ENCODE results near the gene AHI1.

AHI1 gene

GRCh38 chr6:135497412-135498184, at the start of gene AHI1:
AHI1 (minus strand) TSS chr6:135497740; CDS start chr6:135492237, 5,503 bp downstream.
- DNase-seq = peak; percentile 63

- no peak for DNase-seq
Measured at GRCh38 chr6:135546680-135547418, 49.3 kb upstream of the AHI1 start.

GRCh38 chr6:135546206-135546605, 48.7 kb upstream of the AHI1 start:
- no peak for DNase-seq

GRCh38 chr6:135540207-135540840, 42.8 kb upstream of the AHI1 start:
- no peak for DNase-seq

- no peak for DNase-seq
Measured at GRCh38 chr6:135537741-135538301, 40.3 kb upstream of the AHI1 start.

- DNase-seq = no peak
Measured at GRCh38 chr6:135535989-135536414, 38.5 kb upstream of the AHI1 start.

GRCh38 chr6:135534773-135535380, 37.3 kb upstream of the AHI1 start:
- no peak for DNase-seq

GRCh38 chr6:135532559-135532958, 35.0 kb upstream of the AHI1 start:
- no peak for DNase-seq

- DNase-seq = no peak
Measured at GRCh38 chr6:135531954-135532490, 34.5 kb upstream of the AHI1 start.

- DNase-seq = no peak
Measured at GRCh38 chr6:135530113-135530512, 32.6 kb upstream of the AHI1 start.

- no peak for DNase-seq
Measured at GRCh38 chr6:135527960-135528249, 30.4 kb upstream of the AHI1 start.

- DNase-seq = no peak
Measured at GRCh38 chr6:135527116-135527959, 29.8 kb upstream of the AHI1 start.

GRCh38 chr6:135525594-135525993, 28.1 kb upstream of the AHI1 start:
- no peak for DNase-seq

- no peak for DNase-seq
Measured at GRCh38 chr6:135522965-135523692, 25.6 kb upstream of the AHI1 start.

- no peak for DNase-seq
Measured at GRCh38 chr6:135521431-135521830, 23.9 kb upstream of the AHI1 start.

GRCh38 chr6:135520781-135521180, 23.2 kb upstream of the AHI1 start:
- no peak for DNase-seq

GRCh38 chr6:135519348-135519747, 21.8 kb upstream of the AHI1 start:
- no peak for DNase-seq

GRCh38 chr6:135517527-135517926, 20.0 kb upstream of the AHI1 start:
- no peak for DNase-seq

- no peak for DNase-seq
Measured at GRCh38 chr6:135514706-135515105, 17.2 kb upstream of the AHI1 start.

GRCh38 chr6:135506270-135506997, 8.9 kb upstream of the AHI1 start:
- no peak for DNase-seq

- DNase-seq = no peak
Measured at GRCh38 chr6:135505648-135506047, 8.1 kb upstream of the AHI1 start.
